Pulmonary artery endothelial cell (primary cell): ENCODE measurements around the gene MAML1. TPM values are rescaled to one million over a fixed set of nuclear protein-coding genes. Genes with fewer than 3 reads are reported as not detected.
"Not testable (repeated sequence)": the region's sequence is repeated elsewhere in the genome, so short reads cannot be mapped to it uniquely, and the experiment has no call there.

Source experiments
- DNase-seq: peaks from one replicate; pipeline ENCODE4 v3.0.0-alpha.2; 2011; ENCODE audit warnings: low read depth, low spot score
- total RNA-seq: library from RNA; depleted of rRNA; stranded (reverse); fragments of >200 nt; gene quantifications from 2 replicates; pipeline ENCODE4 v1.2.3, GENCODE V29; 2014

MAML1 gene
- total RNA-seq, 1 donor from 2014 or later, result 7.3 TPM

DNA sequence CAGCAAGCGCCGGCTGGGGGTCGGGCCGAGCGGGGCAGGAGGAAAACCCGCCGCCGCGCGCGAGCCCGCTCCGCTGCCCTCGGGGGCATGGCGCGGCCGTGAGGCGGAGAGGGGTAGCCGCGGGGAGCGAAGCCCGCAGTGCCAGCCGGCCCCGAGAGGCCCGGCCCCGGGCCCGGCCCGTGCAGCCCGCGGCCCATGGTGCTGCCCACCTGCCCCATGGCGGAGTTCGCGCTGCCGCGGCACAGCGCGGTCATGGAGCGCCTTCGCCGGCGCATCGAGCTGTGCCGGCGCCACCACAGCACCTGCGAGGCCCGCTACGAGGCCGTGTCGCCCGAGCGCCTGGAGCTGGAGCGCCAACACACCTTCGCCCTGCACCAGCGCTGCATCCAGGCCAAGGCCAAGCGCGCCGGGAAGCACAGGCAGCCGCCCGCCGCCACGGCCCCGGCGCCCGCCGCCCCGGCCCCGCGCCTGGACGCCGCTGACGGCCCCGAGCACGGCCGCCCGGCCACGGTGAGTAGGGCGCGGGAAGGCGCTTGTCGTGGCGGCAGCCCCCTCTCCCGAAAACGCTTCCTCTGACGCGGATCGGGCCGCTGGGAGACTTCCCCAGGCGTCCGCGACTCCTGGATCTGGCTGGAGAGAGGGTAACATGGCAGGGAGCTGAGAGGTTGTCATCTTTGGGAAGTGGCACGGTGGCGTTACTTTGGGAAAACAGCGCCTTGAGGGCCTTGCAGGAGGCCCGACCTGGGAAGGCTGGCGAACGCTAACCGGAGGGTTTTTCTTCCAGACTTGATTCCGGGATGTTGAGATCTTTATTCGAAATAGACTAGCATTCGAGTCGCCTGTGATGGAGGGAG lies 523 bp downstream of the MAML1 start:
- no peak for DNase-seq

DNA sequence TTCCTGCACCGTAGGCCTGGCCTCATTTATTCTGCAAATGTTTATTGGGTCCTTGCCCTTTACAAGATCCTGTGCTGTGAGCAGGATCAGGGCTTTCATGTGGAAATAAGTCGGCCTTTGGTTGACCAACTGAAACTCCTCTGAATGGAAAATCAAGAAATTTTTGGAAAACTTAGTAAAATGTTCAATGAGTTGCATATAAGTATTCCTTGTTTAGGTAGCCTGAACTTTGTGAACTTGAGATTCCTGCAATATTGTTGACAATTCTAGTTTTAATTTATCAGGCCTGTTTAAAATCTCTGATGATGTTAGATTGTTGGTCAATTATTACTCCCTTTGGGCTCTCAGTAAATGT lies 1.1 kb downstream of the MAML1 start:
- DNase-seq, result no peak

DNA sequence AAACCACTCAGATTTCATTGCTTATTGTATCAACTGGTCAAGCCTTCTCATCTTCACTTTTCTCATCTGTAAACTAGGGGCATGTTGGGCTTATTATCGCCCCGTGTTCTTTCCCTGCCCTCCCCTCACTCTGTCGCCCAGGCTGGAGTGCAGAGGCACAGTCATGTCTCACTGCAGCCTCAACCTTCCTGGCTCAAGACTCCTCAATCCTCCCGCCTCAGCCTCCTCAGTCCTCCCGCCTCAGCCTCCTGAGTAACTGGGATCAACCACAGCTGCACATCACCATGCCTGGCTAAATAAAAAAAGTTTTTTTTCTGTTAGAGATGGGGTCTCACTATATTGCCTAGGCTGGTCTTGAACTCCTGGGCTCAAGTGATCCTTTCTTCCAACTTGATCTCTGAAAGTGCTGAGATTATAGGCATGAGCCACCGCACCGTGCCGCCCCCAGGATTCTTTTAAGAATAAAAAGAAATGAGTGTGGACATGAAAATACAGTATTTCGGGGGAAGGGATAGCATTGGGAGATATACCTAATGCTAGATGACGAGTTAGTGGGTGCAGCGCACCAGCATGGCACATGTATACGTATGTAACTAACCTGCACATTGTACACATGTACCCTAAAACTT lies 2.0 kb downstream of the MAML1 start:
- DNase-seq, result no peak

DNA sequence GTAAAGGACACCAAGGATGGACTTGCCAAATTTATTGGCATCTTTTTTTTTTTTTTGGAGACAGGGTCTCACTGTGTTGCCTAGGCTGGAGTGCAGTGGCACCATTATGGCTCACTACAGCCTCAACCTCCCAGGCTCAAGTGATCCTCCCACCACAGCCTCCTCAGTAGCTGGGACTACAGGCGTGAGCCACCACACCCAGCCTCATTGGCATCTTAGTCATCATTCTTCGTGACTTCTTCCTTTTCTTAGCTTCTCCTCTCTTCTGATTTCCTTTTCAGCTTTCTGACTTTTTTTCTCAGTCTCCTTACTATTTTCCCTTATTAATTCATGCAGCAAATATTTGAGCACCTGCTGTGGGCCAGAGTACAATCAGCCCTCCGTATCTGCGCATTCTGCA lies 6.1 kb downstream of the MAML1 start:
- DNase-seq, result no peak

DNA sequence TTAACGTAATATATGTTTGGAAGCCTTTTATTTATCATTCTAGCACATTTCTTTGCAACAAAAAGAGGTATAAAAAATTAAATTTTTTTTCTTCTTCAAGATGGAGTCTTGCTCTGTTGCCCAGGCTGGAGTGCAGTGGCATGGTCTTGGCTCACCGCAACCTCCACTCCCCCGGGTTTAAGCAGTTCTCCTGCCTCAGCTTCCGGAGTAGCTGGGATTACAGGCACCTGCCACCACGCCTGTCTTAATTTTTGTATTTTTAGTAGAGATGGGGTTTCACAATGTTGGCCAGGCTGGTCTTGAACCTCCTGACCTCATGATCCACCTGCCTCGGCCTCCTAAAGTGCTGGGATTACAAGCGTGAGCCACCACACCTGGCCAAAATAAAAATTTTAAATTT lies 11.5 kb downstream of the MAML1 start:
- DNase-seq, result not testable (repeated sequence)

DNA sequence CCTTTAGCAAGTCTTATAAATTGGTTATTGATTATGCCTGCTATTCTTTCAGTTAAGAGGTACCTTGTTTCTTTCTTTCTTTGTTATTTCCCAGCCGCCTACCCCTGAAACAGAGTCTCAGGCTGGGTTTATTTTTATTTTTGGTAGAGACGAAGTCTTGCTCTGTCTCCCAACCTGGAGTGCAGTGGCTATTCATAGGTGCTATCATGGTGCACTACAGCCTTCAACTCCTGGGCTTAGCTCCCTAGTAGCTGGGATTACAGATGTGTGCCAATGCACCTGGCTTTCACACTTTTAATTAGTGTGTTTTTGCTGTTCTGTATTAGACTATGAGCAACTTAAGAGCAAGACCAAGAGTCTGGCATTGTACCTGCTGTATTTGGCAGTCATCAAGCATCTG lies 14.2 kb downstream of the MAML1 start:
- DNase-seq, result no peak

DNA sequence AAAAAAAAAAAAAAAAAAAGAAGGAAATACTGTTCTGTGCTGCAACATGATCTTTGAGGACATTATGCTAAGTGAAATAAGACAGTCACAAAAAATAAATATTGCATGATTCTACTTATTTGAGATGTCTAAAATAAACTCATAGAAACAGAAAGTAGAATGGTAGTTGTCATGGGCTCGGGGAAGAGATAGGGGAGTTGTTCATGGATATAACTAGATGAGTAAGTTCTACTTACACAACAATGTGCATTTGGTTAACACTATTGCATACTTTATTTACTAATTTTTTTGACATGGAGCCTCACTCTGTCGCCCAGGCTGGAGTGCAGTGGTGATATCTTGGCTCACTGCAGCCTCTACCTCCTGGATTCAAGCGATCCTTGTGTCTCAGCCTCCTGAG lies 15.2 kb downstream of the MAML1 start:
- no peak for DNase-seq

DNA sequence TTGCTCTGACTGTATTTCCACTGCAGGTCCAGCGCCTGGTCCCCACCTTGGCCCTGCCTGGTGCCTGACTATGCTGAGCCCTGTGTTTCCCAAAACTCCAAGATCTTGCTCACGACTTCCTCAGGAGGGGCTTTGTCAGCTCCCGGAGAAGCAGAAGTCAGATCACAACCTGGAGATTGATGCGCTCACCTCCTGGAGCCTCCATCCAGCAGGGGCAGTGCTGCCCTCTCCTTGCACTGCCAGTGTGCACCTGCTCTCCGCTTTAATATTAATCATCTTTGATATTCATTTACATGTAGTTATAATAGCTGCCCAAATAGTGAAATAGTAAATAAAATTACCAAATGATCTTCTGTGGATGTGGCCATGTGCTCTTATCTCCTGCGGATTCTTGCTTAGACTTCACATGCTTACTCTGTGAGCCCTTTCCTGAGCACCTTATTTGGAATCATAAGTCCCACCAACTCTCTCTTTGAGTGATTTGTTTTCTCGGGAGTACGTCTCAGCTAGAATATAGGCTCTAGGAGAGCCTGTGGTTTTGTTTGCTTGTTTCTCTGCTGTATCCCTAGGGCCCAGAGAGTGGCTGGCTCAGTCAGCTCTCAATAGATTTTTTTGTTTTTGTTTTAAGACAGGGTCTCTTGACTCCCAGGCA lies 17.4 kb downstream of the MAML1 start:
- no peak for DNase-seq

DNA sequence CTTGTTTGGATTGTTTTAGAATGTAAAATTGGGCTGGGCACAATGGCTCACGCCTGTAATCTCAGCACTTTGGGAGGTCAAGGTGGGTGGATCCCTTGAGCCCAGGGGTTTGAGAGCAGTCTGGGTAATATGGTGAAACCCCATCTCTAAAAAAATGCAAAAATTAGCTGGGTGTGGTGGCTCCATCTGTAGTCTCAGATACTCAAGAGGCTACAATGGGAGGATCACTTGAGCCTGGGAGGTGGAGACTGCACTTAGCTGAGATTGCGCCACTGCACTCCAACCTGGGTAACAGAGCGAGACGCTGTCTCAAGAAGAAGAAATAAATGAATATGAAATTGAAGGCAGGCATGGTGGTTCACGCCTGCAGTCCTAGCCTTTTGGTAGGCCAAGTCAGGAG lies 21.3 kb downstream of the MAML1 start:
- DNase-seq, result no peak

DNA sequence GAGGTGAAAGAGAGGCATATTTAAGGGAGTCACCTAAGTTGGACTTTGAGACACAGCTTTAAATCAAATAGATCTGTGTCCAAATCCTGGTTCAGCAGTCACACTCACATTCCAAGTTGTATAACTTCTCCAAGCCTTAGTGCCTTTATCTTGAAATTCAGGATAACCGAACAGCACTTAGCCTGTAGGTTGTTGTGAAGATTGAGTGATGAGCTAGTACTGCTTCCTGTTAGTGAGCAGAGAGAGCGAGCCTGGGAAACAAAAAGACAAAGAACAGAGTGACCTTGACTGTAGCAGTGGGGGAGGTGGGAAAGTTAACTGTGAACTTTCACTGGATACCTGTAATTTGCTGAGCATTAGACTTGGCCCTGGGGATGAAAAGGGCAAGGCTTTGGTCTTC lies 22.4 kb downstream of the MAML1 start:
- DNase-seq, result no peak

DNA sequence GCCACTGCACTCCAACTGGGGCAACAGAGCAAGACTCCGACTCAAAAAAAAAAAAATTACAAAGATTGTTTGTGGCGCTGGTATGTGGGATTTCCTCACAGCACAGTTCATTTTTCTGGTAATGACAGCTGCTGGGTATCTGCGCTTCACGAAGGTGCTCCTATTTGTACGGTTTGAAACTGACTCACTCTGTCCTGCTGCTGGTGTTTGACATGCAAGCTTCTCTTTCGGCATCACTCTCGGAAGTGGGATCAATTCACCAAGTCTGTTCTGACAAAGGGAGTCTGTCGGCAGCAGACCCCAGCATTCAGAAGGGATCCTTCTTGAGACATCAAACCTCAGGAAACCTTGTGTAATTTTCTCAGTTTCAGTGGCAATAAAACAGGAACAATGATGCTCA lies 26.3 kb downstream of the MAML1 start:
- no peak for DNase-seq

DNA sequence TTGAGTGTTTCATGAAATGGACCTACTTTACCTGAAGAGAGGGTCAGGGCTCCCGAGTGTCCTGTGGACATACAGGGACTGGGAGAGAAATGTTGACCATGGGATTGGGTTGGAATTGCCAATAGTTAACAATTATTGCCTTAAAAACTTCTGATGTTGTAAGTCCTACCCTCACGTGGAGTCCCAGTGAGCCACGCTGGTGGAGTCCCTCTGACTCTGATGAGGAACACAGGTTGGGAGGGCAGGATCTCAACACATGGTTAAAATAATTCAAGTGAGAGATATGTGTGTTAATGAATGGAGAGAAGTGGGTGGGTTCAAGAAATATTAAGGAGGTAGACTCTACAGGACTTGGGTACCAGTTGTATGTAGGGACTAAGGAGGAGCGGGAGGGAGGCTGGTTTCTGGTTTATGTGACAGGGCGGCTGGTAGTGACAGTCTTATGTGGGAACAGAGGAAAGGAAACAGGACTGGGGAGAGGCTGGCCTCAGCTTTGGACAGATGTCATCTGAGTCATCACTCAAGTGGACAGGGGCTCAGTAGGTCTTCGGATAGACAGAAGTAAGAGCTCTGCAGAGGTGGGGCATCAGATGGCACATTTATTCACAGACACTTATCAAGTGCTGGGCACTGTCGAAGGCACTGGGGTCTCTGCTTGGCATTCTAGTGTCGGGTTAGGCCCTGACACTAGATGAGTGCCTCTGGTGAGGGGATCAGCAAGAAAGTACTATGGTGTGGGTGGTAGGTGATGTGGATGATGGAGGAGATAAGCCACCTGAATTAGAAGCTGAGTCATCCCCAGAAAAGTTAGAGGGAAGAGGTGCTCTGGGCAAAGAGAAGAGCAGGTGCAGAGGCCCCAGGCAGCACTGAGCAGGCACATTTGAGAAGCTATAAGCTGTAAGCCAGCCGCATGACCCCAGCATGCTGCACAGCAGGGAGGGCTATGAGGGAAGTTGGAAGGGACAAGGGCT lies 27.2 kb downstream of the MAML1 start:
- no peak for DNase-seq

DNA sequence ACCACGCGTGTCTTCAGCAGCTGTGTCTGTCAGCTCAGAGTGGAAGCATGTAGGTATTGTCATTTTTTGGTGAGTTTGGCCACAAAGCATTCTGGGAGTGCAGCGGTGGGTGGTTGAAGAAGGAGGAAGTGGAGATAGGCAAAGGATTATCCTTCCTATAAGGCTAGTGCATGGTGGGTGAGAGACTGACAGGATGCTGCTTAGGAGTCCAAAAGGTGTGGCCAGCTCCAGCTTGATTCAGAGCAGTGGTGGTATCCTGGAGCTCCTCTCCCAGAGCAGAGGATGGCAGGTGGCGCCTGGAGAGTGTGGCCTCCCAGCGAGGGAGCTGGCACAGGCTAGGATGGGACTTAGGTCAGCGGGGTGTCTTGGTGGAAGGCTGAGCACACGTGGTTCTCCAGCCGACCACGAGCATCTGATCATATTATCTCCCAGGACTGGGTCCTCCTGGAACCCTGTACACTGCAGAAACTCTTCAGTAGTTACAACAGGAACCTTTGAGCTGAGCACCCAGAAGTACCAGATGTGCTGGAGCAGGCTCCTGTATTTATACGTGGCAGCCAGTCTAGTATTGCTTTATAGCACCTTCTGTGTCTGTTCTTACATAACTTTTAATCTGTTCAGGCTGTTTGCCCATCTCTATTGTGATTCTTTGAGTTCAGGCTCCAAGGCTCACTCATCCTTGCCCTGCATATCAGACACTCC lies 29.6 kb downstream of the MAML1 start:
- DNase-seq, result no peak

DNA sequence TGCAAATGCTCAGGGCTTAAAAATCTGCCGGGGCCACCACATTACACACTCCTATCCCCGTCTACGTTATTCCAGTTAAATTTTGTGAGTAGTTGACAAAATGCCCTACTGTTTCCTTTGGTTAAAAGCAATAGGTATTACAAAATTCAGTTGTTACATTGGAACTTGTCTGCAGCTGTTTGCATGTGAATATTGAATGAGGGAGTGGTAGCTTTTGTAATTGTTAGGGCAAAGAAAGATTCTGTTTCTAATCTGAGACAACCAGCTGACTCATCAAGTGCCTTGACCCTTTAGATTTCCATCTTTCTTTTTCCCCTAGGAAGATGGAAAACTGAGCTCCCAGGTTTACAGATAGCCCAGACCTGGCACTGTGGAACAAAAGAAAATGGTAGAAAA lies 30.2 kb downstream of the MAML1 start:
- DNase-seq, result no peak

DNA sequence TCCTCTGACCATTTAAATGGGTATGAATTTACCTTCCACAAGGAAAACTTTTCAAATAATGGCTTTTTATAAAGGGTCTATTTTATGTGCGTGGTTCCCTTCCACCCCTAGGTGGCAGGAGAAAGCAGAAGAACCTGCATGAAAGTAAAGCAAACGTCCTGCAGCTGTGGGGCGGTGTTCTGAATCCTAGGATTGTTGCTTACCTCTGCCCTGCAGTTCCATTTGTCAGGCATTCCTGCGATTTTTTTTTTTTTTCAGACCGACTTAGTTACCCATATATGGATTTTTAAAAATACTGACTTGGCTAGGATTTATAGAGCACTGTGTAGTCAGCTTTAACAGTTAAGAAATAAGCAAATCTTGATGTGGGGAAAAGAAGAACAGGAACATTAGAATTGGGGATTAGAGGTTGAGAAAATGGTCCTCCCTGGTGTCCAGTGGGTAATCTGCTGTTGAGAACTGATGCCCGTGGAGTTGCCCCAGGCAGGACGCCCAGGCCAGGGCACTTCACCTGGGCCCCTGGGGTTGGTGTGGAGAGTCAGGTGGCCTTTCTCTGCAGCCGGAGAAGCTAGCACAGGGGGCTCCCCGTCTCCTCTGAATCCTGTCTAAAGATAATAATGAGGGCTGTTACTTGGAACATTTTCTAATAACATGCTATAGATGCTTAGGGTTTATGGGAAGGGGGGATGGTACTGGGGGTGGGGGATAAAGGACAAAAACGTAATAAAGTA lies 30.8 kb downstream of the MAML1 start:
- DNase-seq, result peak; percentile 52

DNA sequence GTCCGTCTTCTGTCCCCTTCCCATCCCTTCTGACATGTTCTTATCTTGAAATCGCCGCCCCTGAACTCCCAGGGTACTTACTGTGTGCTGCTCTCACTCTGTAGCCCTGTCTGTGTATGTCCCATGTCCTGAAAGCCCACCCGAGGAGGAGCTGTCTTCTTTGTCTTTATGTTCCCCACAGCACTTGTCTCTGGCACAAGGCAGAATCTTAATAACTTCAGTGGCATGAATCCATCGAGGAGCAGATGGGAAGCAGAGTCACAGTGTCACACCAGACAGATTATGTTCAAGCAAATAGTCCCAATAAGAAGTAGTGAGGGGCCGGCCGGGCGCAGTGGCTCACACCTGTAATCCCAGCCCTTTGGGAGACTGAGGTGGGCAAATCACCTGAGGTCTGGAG lies 31.4 kb downstream of the MAML1 start:
- no peak for DNase-seq

DNA sequence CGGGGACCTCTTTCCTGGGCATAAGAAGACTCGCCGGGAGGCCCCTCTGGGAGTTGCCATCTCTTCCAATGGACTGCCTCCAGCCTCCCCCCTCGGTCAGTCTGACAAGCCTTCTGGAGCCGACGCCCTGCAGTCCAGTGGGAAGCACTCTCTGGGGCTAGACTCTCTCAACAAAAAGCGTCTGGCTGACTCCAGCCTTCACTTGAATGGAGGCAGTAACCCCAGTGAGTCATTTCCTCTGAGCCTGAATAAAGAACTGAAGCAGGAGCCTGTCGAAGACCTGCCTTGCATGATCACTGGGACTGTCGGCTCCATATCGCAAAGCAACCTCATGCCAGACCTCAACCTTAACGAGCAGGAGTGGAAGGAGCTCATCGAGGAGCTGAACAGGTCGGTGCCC lies 32.8 kb downstream of the MAML1 start:
- peak; percentile 75 for DNase-seq

DNA sequence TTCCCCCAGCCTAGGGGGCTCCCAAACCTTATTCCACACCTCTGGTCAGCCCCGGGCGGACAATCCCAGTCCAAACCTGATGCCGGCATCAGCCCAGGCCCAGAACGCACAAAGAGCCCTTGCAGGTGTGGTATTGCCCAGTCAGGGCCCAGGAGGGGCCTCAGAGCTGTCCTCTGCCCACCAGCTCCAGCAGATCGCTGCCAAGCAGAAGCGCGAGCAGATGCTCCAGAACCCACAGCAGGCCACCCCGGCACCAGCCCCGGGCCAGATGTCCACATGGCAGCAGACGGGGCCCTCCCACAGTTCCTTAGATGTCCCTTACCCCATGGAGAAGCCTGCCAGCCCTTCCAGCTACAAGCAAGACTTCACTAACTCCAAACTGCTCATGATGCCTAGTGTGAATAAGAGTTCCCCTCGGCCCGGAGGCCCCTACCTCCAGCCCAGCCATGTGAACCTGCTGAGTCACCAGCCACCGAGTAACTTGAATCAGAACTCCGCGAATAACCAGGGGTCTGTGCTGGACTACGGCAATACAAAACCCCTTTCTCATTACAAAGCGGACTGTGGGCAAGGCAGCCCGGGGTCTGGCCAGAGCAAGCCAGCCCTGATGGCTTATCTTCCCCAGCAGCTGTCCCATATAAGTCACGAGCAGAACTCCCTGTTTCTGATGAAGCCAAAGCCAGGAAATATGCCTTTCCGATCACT lies 33.6 kb downstream of the MAML1 start:
- DNase-seq, result peak; percentile 27

DNA sequence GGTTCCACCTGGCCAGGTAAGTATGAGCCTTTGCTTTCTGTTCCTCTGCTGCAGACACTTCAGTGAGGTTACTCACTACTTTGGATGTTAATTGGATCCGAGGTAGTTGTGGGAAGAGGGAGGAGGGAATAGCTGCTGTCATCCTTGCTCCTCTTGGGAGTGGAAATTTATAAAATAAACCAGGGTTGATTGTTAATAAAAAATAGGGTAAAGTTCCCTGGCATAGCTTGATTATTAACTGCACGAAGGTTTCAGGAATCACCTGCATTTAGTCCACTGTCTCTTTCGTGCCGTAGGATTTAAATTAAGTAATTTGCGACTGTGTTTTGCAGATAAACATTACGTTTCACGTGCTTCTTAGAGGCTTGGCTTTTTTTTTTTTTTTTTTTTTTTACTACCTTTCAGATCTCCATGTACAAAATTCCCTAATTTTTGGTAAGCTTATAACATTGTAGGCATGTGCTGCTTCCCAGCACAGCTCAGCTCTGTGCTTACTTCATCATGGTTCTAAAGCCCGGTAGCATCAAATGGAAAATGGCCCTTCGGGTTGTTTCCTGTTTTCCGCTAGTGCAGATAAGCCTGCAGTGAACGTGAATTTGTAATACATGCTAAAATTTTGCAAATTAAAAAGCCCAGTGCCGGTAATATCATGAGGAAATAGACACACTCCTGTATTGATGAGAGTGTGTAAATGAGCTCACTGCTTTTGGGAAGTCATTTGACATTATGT lies 34.3 kb downstream of the MAML1 start:
- DNase-seq, result no peak
